Measurements from ENCODE around the gene ADORA1.

ADORA1 gene

GRCh38 chr1:203124011-203124410 is 3.5 kb upstream of the ADORA1 start:
- DNase-seq, result no peak

- peak; percentile 12 for DNase-seq
These were observed 2.8 kb upstream of the ADORA1 start for GRCh38 chr1:203124546-203125317.

GRCh38 chr1:203126151-203126865 is 1.2 kb upstream of the ADORA1 start:
- no peak for DNase-seq

- no peak for DNase-seq
These were observed 460 bp upstream of the ADORA1 start for GRCh38 chr1:203126866-203127665.

- no peak for DNase-seq
These were observed 847 bp downstream of the ADORA1 start for GRCh38 chr1:203128431-203128715.

GRCh38 chr1:203128716-203129500 is 1.4 kb downstream of the ADORA1 start:
- no peak for DNase-seq

GRCh38 chr1:203129501-203130231 is 2.1 kb downstream of the ADORA1 start:
- peak; percentile 32 for DNase-seq

- DNase-seq, result no peak
These were observed 2.9 kb downstream of the ADORA1 start for GRCh38 chr1:203130358-203130985.

- no peak for DNase-seq
These were observed 4.1 kb downstream of the ADORA1 start for GRCh38 chr1:203131548-203132200.

GRCh38 chr1:203133970-203134725 is 6.6 kb downstream of the ADORA1 start:
- DNase-seq, result peak; percentile 16

GRCh38 chr1:203135636-203136305 is 8.2 kb downstream of the ADORA1 start:
- no peak for DNase-seq

GRCh38 chr1:203136409-203137042 is 9.0 kb downstream of the ADORA1 start:
- DNase-seq, result peak; percentile 13

- DNase-seq, result no peak
These were observed 9.8 kb downstream of the ADORA1 start for GRCh38 chr1:203137324-203137723.

- DNase-seq, result no peak
These were observed 10.5 kb downstream of the ADORA1 start for GRCh38 chr1:203138066-203138465.

GRCh38 chr1:203139976-203140475 is 12.5 kb downstream of the ADORA1 start:
- no peak for DNase-seq

- DNase-seq, result no peak
These were observed 13.4 kb downstream of the ADORA1 start for GRCh38 chr1:203140743-203141520.

- DNase-seq, result no peak
These were observed 14.6 kb downstream of the ADORA1 start for GRCh38 chr1:203142124-203142523.

Measured in NCI-H1092 (cell line).